HG03025 (cell line): ENCODE data around the gene TNIK.

Experiments used
- ATAC-seq: cut with Tn5 transposase; IDR thresholded peaks from one replicate; pipeline ENCODE4 v1.9.1; 2021; ENCODE audit warnings: mild to moderate bottlenecking, moderate library complexity; ENCODE audit not compliant: unreplicated experiment, low FRiP score

Gene TNIK

GRCh38 chr3:171219258-171219657 lies 240.9 kb downstream of the TNIK start:
- no peak for ATAC-seq

- no peak for ATAC-seq
Observed at GRCh38 chr3:171218069-171218468, 242.1 kb downstream of the TNIK start.

GRCh38 chr3:171213907-171214306 lies 246.3 kb downstream of the TNIK start:
- no peak for ATAC-seq

GRCh38 chr3:171213178-171213577 lies 247.0 kb downstream of the TNIK start:
- ATAC-seq = no peak

- no peak for ATAC-seq
Observed at GRCh38 chr3:171212648-171213047, 247.6 kb downstream of the TNIK start.

GRCh38 chr3:171206283-171206682 lies 253.9 kb downstream of the TNIK start:
- ATAC-seq = no peak

- ATAC-seq = no peak
Observed at GRCh38 chr3:171204942-171205341, 255.3 kb downstream of the TNIK start.

GRCh38 chr3:171201825-171202224 lies 258.4 kb downstream of the TNIK start:
- no peak for ATAC-seq

- no peak for ATAC-seq
Observed at GRCh38 chr3:171200750-171201088, 259.5 kb downstream of the TNIK start.

- ATAC-seq = no peak
Observed at GRCh38 chr3:171200052-171200749, 260.0 kb downstream of the TNIK start.

- no peak for ATAC-seq
Observed at GRCh38 chr3:171199473-171199829, 260.8 kb downstream of the TNIK start.

GRCh38 chr3:171198781-171199472 lies 261.3 kb downstream of the TNIK start:
- no peak for ATAC-seq

GRCh38 chr3:171195686-171196085 lies 264.5 kb downstream of the TNIK start:
- ATAC-seq = no peak

GRCh38 chr3:171194965-171195364 lies 265.2 kb downstream of the TNIK start:
- no peak for ATAC-seq

- no peak for ATAC-seq
Observed at GRCh38 chr3:171193693-171194092, 266.5 kb downstream of the TNIK start.

GRCh38 chr3:171192176-171192854 lies 267.9 kb downstream of the TNIK start:
- ATAC-seq = no peak

GRCh38 chr3:171190668-171191067 lies 269.5 kb downstream of the TNIK start:
- no peak for ATAC-seq

- ATAC-seq = no peak
Observed at GRCh38 chr3:171189394-171190080, 270.7 kb downstream of the TNIK start.

- ATAC-seq = no peak
Observed at GRCh38 chr3:171187706-171188290, 272.4 kb downstream of the TNIK start.

GRCh38 chr3:171186817-171187500 lies 273.2 kb downstream of the TNIK start:
- ATAC-seq = no peak
